HG03565 (cell line): ENCODE data around the gene BBC3.
A peak's percentile ranks its signal among the peaks of the same experiment; 100 is the strongest.
"Not testable (repeated sequence)": the region's sequence is repeated elsewhere in the genome, so short reads cannot be mapped to it uniquely, and the experiment has no call there.

Experiments used
- ATAC-seq: cut with Tn5 transposase; IDR thresholded peaks from one replicate; pipeline ENCODE4 v1.9.1; 2021; ENCODE audit warnings: mild to moderate bottlenecking, moderate library complexity; ENCODE audit not compliant: unreplicated experiment

BBC3 gene

GRCh38 chr19:47258895-47259555, 28.0 kb upstream of the BBC3 start:
- no peak for ATAC-seq

- no peak for ATAC-seq
These were observed 27.4 kb upstream of the BBC3 start for GRCh38 chr19:47258434-47258833.

GRCh38 chr19:47257411-47258169, 26.6 kb upstream of the BBC3 start:
- ATAC-seq: no peak

GRCh38 chr19:47256693-47257410, 25.9 kb upstream of the BBC3 start:
- peak; percentile 54 for ATAC-seq

GRCh38 chr19:47255879-47256692, 25.1 kb upstream of the BBC3 start, which contains the start of gene CCDC9:
TSS of gene CCDC9 (plus strand) at chr19:47256525. CDS start at chr19:47258401, 1,876 bp downstream.
- ATAC-seq: peak; percentile 54

GRCh38 chr19:47253970-47254369, 23.0 kb upstream of the BBC3 start:
- ATAC-seq: no peak

- ATAC-seq: no peak
These were observed 22.5 kb upstream of the BBC3 start for GRCh38 chr19:47253467-47253881.

GRCh38 chr19:47253016-47253415, 22.0 kb upstream of the BBC3 start:
- not testable (repeated sequence) for ATAC-seq

- ATAC-seq: no peak
These were observed 16.4 kb upstream of the BBC3 start for GRCh38 chr19:47247308-47247990.

- peak; percentile 62 for ATAC-seq
These were observed 13.0 kb upstream of the BBC3 start for GRCh38 chr19:47243776-47244547.

- ATAC-seq: no peak
These were observed 12.4 kb upstream of the BBC3 start for GRCh38 chr19:47243364-47243775.

- ATAC-seq: no peak
These were observed 11.0 kb upstream of the BBC3 start for GRCh38 chr19:47241919-47242577.

GRCh38 chr19:47240996-47241918, 10.3 kb upstream of the BBC3 start:
- ATAC-seq: no peak

- ATAC-seq: no peak
These were observed 9.6 kb upstream of the BBC3 start for GRCh38 chr19:47240556-47240955.

GRCh38 chr19:47239610-47240296, 8.8 kb upstream of the BBC3 start:
- no peak for ATAC-seq

- ATAC-seq: no peak
These were observed 8.2 kb upstream of the BBC3 start for GRCh38 chr19:47239152-47239551.

- no peak for ATAC-seq
These were observed 5.2 kb upstream of the BBC3 start for GRCh38 chr19:47236072-47236675.
